ENCODE measurements around the gene CASP7. TPM values are rescaled to one million over a fixed set of nuclear protein-coding genes. Genes with fewer than 3 reads are reported as not detected.

Gene CASP7
- total and polyA plus RNA-seq, 2 donors: 26.5 to 27.9 TPM

DNA sequence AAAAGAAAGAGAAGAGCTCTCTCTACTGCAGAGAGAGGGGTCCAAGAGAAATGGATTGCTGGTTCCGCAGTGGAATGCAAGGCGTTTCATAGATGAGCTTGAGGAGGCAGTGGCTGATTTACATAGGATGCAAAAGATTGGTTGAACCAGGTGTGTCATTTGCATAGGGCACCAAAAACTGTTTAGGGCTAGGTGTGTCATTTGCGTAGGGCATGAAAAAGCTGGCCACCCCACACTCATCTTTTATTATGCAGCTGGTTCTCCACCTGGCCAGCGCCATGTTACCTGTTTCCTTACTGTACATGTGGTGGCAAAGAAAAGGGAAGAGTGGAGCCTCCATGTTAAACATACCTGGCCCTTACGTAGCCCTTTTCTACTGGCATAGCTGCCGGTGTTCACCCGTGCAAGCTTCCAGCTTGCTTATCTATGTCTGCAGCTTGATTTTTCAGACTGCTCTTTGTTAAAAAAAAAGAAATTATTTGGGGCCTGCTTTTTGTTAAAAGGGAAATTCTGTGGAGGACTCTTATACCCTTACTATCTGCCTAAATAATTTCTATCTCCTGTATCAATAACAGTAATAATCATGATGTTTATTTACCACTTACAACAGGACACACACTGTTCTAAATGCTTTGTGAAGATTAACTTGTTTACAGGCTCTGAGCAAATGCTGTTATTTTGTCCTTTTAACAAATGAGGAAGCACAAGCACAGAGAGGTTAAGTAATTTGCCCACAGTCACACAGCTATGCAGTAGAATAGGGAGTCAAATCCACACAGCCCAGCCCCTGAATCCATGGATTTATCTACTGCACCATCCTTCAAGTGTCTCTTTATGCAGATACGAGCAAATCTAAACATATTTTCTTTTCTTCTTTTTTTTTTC, 33.3 kb downstream of the CASP7 start:
- WGBS: 90% methylated on average over 8 of the region's 8 CpGs
- no peak for DNase-seq (ENCODE audit: low read depth in 6 of 9, low spot score in 9 of 9)
- peaks cover 0 to 4% of the 10 kb centered on the region in 2 donors for H3K4me1 ChIP-seq (ENCODE audit: control insufficient read depth in 2 of 2, insufficient read depth in 2 of 2, low read length in 2 of 2)

GRCh38 chr10:113713640-113713982, 33.9 kb downstream of the CASP7 start:
- peaks cover 0 to 4% of the 10 kb centered on the region in 2 donors for H3K9me3 ChIP-seq (ENCODE audit: control insufficient read depth in 2 of 2, insufficient read depth in 1 of 2, low read length in 1 of 2)
- H3K27ac ChIP-seq (ENCODE audit: low read depth in 1 of 2, low read length in 1 of 2): no peak overlapping the region
- peaks cover 0 to 16% of the 10 kb centered on the region in 2 donors for H3K36me3 ChIP-seq (ENCODE audit: control insufficient read depth in 2 of 2, insufficient read depth in 2 of 2, low read length in 1 of 2)
- H3K4me3 ChIP-seq (ENCODE audit: low read length in 2 of 2): no peak overlapping the region
- H3K4me1 ChIP-seq (ENCODE audit: control insufficient read depth in 2 of 2, insufficient read depth in 2 of 2, low read length in 2 of 2): peaks cover 0 to 4% of the 10 kb centered on the region in 2 donors
- DNase-seq (ENCODE audit: low read depth in 6 of 9, low spot score in 9 of 9): no peak
- H3K27me3 ChIP-seq (ENCODE audit: control insufficient read depth in 2 of 2, insufficient read depth in 1 of 2, low read length in 1 of 2): no peaks in the 10 kb centered on the region
- WGBS: 95% methylated on average over 2 of the region's 2 CpGs

More for the DNA sequence above, 33.3 kb downstream of the CASP7 start:
- H3K9me3 ChIP-seq (ENCODE audit: control insufficient read depth in 2 of 2, insufficient read depth in 1 of 2, low read length in 1 of 2): peaks cover 0 to 4% of the 10 kb centered on the region in 2 donors
- no peak overlapping the region for H3K27ac ChIP-seq (ENCODE audit: low read depth in 1 of 2, low read length in 1 of 2)
- no peak overlapping the region for H3K4me3 ChIP-seq (ENCODE audit: low read length in 2 of 2)
- no peaks in the 10 kb centered on the region for H3K27me3 ChIP-seq (ENCODE audit: control insufficient read depth in 2 of 2, insufficient read depth in 1 of 2, low read length in 1 of 2)
- H3K36me3 ChIP-seq (ENCODE audit: control insufficient read depth in 2 of 2, insufficient read depth in 2 of 2, low read length in 1 of 2): peaks cover 0 to 16% of the 10 kb centered on the region in 2 donors

- Histone ChIP-seq H3K4me3 (ENCODE audit: low read length in 2 of 2) (no peak overlapping the region), H3K4me1 (ENCODE audit: control insufficient read depth in 2 of 2, insufficient read depth in 2 of 2, low read length in 2 of 2) (no peaks in the 10 kb centered on the region), H3K27ac (ENCODE audit: low read depth in 1 of 2, low read length in 1 of 2) (no peak overlapping the region), H3K36me3 (ENCODE audit: control insufficient read depth in 2 of 2, insufficient read depth in 2 of 2, low read length in 1 of 2) (peaks cover 4 to 18% of the 10 kb centered on the region in 2 donors), H3K9me3 (ENCODE audit: control insufficient read depth in 2 of 2, insufficient read depth in 1 of 2, low read length in 1 of 2) (peaks cover 0 to 4% of the 10 kb centered on the region in 2 donors), H3K27me3 (ENCODE audit: control insufficient read depth in 2 of 2, insufficient read depth in 1 of 2, low read length in 1 of 2) (no peaks in the 10 kb centered on the region)
- DNase-seq (ENCODE audit: low read depth in 6 of 9, low spot score in 9 of 9): no peak
- WGBS: 68% methylated on average over 2 of the region's 2 CpGs
Observed at GRCh38 chr10:113716109-113716910, 36.6 kb downstream of the CASP7 start.

- Histone ChIP-seq H3K36me3 (ENCODE audit: control insufficient read depth in 2 of 2, insufficient read depth in 2 of 2, low read length in 1 of 2) (peaks cover 18 to 20% of the 10 kb centered on the region in 2 donors), H3K4me3 (ENCODE audit: low read length in 2 of 2) (no peak overlapping the region), H3K4me1 (ENCODE audit: control insufficient read depth in 2 of 2, insufficient read depth in 2 of 2, low read length in 2 of 2) (no peaks in the 10 kb centered on the region), H3K9me3 (ENCODE audit: control insufficient read depth in 2 of 2, insufficient read depth in 1 of 2, low read length in 1 of 2) (peaks cover 0 to 4% of the 10 kb centered on the region in 2 donors), H3K27me3 (ENCODE audit: control insufficient read depth in 2 of 2, insufficient read depth in 1 of 2, low read length in 1 of 2) (no peaks in the 10 kb centered on the region), H3K27ac (ENCODE audit: low read depth in 1 of 2, low read length in 1 of 2) (no peak overlapping the region)
- no peak for DNase-seq (ENCODE audit: low read depth in 6 of 9, low spot score in 9 of 9)
- 97% methylated on average over 21 of the region's 21 CpGs for whole genome bisulfite sequencing
Observed at GRCh38 chr10:113718969-113719822, 39.5 kb downstream of the CASP7 start.

- Histone ChIP-seq H3K36me3 (ENCODE audit: control insufficient read depth in 2 of 2, insufficient read depth in 2 of 2, low read length in 1 of 2) (peaks cover 22 to 23% of the 10 kb centered on the region in 2 donors), H3K27me3 (ENCODE audit: control insufficient read depth in 2 of 2, insufficient read depth in 1 of 2, low read length in 1 of 2) (no peaks in the 10 kb centered on the region)
- no peak for DNase-seq (ENCODE audit: low read depth in 6 of 9, low spot score in 9 of 9)
Observed at GRCh38 chr10:113720386-113720785, 40.7 kb downstream of the CASP7 start.

DNA sequence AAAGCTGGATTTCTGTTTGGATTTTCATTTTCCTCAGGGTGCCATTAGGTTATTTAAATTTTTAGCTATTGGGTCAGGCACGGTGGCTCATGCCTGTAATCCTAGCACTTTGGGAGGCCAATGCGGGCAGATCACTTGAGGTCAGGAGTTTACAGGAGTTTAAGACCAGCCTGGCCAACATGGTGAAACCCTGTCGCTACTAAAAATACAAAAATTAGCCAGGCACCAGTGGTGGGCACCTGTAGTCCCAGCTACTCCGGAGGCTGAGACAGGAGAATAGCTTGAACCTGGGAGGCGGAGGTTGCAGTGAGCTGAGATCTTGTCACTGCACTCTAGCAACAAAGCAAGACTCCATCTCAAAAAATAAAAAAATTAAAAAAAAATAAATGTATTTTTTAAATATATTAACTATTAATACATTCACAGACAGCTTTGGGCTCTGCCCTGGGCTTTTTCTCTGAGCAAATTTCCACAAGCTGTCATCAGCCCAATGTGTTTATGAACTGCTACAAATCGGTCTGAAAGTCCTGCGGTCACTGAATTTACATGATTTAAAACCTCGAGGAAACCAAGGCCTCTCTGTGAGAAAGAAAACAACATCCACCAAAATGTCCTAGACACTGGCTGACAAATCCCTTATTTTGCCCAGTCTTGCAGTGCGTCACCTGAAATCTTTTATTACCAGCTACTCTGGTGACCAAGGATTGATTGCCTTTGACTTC, 52.6 kb downstream of the CASP7 start:
- Histone ChIP-seq H3K36me3 (ENCODE audit: control insufficient read depth in 2 of 2, insufficient read depth in 2 of 2, low read length in 1 of 2) (peaks cover 19 to 20% of the 10 kb centered on the region in 2 donors), H3K4me3 (ENCODE audit: low read length in 2 of 2) (no peak overlapping the region), H3K9me3 (ENCODE audit: control insufficient read depth in 2 of 2, insufficient read depth in 1 of 2, low read length in 1 of 2) (no peaks in the 10 kb centered on the region), H3K27me3 (ENCODE audit: control insufficient read depth in 2 of 2, insufficient read depth in 1 of 2, low read length in 1 of 2) (no peaks in the 10 kb centered on the region), H3K4me1 (ENCODE audit: control insufficient read depth in 2 of 2, insufficient read depth in 2 of 2, low read length in 2 of 2) (no peaks in the 10 kb centered on the region), H3K27ac (ENCODE audit: low read depth in 1 of 2, low read length in 1 of 2) (no peak overlapping the region)
- DNase-seq (ENCODE audit: low read depth in 6 of 9, low spot score in 9 of 9): no peak
- 97% methylated on average over 9 of the region's 9 CpGs for WGBS

More at GRCh38 chr10:113720386-113720785, 40.7 kb downstream of the CASP7 start:
- Histone ChIP-seq H3K4me1 (ENCODE audit: control insufficient read depth in 2 of 2, insufficient read depth in 2 of 2, low read length in 2 of 2) (no peaks in the 10 kb centered on the region), H3K27ac (ENCODE audit: low read depth in 1 of 2, low read length in 1 of 2) (no peak overlapping the region), H3K4me3 (ENCODE audit: low read length in 2 of 2) (no peak overlapping the region), H3K9me3 (ENCODE audit: control insufficient read depth in 2 of 2, insufficient read depth in 1 of 2, low read length in 1 of 2) (no peaks in the 10 kb centered on the region)
- WGBS: 98% methylated on average over 8 of the region's 8 CpGs

GRCh38 chr10:113732966-113733365, 53.3 kb downstream of the CASP7 start:
- whole genome bisulfite sequencing: 94% methylated on average over 4 of the region's 4 CpGs
- Histone ChIP-seq H3K9me3 (ENCODE audit: control insufficient read depth in 2 of 2, insufficient read depth in 1 of 2, low read length in 1 of 2) (no peaks in the 10 kb centered on the region), H3K27me3 (ENCODE audit: control insufficient read depth in 2 of 2, insufficient read depth in 1 of 2, low read length in 1 of 2) (no peaks in the 10 kb centered on the region), H3K4me1 (ENCODE audit: control insufficient read depth in 2 of 2, insufficient read depth in 2 of 2, low read length in 2 of 2) (no peaks in the 10 kb centered on the region), H3K27ac (ENCODE audit: low read depth in 1 of 2, low read length in 1 of 2) (no peak overlapping the region), H3K36me3 (ENCODE audit: control insufficient read depth in 2 of 2, insufficient read depth in 2 of 2, low read length in 1 of 2) (peaks cover 17 to 19% of the 10 kb centered on the region in 2 donors), H3K4me3 (ENCODE audit: low read length in 2 of 2) (no peak overlapping the region)
- no peak for DNase-seq (ENCODE audit: low read depth in 6 of 9, low spot score in 9 of 9)

GRCh38 chr10:113733635-113734034, 53.9 kb downstream of the CASP7 start:
- H3K4me3 ChIP-seq (ENCODE audit: low read length in 2 of 2): no peak overlapping the region
- no peak for DNase-seq (ENCODE audit: low read depth in 6 of 9, low spot score in 9 of 9)
- no peak overlapping the region for H3K27ac ChIP-seq (ENCODE audit: low read depth in 1 of 2, low read length in 1 of 2)
- no peaks in the 10 kb centered on the region for H3K27me3 ChIP-seq (ENCODE audit: control insufficient read depth in 2 of 2, insufficient read depth in 1 of 2, low read length in 1 of 2)
- H3K9me3 ChIP-seq (ENCODE audit: control insufficient read depth in 2 of 2, insufficient read depth in 1 of 2, low read length in 1 of 2): no peaks in the 10 kb centered on the region
- 99% methylated on average over 4 of the region's 4 CpGs for WGBS
- H3K36me3 ChIP-seq (ENCODE audit: control insufficient read depth in 2 of 2, insufficient read depth in 2 of 2, low read length in 1 of 2): peaks cover 11 to 14% of the 10 kb centered on the region in 2 donors
- no peaks in the 10 kb centered on the region for H3K4me1 ChIP-seq (ENCODE audit: control insufficient read depth in 2 of 2, insufficient read depth in 2 of 2, low read length in 2 of 2)
